Cerebellar cortex (tissue), 1 donor: ENCODE measurements around the gene CNIH1.

ENCODE experiments used
- DNase-seq: peaks from one replicate; pipeline ENCODE4 v3.0.0-alpha.2; 2015; ENCODE audit warnings: low spot score

CNIH1 gene

DNA sequence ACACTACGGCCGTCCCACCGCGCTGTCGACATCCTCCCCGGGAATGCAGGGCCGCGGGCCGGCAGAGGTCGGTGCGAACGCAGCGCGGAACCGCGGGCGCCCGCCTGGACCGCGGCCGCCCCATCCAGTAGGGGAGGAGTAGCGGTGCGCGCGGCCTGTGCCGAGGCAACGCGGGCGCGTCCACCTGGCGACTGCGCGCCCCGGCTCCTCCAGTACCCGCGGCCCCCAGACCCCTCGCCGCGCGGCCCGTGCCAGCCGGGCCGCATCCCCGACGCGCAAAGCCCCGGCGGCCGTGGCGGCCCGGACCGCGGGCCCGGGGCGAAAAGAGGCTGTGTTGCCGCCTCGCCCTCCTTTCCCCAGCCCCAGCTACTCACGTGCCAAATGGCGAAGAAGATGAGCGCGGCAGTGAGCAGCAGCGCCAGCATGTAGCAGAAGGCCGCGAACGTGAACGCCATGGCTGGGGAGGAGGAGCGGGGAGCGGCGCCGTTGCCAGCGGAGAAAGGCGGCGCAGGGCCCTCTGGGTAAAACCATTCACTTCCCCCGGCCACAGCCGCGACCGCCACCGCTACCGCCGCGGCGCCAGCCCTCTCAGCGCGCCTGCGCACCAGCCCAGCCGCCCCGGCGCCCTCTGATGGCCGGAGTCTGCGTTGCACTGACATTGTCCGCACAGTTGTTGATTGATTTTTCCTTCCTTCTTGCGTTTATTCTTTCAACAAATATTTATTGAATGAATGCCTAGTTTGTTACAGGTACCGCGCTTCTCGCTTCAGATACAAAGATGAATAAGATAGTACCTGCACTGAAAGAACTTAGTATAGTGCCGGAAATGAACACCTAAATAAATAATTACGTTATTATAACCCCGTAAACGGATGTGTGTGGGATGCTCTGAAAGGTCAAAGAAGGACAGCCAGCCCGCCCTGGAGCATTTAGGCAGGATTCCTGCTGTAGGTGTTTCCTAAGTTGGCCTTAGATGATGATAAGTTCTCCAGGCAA lies at the start of gene CNIH1:
Gene CNIH1, minus strand, starts transcription at position 502 of the 996 bp plus-strand sequence. Its CDS starts 47 bp downstream, at position 455.
- DNase-seq, result peak; percentile 88

DNA sequence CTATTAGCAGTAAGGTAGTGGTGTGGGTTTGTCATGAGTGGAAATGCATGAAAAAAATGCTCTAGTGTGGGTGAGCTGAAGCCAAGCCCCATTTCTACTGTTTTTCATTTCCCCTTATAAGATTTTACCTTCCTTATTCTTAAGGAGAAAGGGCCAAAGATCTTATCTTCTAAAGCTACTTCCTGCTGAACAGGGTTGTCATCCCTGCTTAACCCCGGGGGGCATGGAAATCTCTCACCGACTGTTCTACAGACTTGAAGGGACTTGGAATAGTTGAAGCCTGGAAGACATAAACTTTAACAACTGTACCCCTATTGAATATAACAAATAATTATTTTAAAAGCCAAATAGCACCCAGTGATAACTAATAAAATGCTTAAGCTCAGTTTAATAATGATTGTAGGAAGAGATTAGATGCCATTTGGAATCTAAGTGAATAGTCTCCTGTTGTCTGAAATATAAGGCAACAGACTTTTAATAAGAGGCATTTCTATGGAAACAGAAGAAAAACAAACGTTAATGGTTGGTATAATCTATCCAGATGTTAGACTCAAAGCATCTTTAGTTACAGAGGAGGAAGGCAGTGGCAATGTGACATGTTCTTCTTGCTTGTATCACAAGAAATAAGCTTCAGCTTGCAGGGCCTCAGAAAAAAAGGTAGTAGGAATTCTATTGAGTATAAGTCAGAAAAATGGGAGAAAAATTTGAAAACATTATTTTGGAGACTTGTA lies 49.4 kb upstream of the CNIH1 start:
- DNase-seq, result no peak

DNA sequence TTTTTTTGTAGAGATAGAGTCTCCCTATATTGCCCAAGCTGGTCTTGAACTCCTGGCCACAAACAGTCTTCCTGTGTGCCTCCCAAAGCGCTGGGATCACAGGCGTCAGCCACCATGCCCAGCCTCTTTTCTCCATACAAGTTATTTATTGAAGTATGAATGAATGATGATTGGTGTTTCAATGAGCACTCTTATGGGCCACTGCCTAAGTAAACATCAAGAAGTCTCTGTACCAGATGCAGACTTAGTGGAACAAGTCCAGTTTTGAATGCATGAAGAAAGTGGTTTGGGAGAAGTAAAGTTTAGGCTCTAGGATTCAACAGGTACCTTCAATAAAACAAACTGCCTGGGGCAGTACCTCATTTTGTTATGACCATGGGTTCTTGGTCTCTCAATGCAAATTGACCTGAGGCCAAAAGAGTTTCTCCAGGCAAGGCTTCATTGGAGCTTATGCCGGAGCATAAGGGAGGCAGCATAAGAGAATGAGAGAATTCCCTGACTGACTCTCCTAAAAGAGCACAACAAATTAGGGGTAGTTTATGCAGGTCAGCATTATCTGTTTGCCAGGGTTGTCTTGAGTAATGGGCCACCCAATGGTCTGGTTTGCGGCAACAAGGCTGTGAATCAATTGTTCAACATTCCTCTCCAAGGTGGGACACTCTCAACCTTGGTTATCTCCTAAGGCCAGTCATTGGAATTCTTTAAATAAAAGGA lies 48.7 kb upstream of the CNIH1 start:
- no peak for DNase-seq

- DNase-seq, result no peak
Measured at GRCh38 chr14:54489318-54489683, 48.1 kb upstream of the CNIH1 start.

- DNase-seq, result peak; percentile 88
Measured at GRCh38 chr14:54488646-54489317, 47.6 kb upstream of the CNIH1 start, which contains the start of gene GMFB. Gene GMFB (minus strand): TSS chr14:54488980. CDS start chr14:54488927, 53 bp downstream.

- DNase-seq, result no peak
Measured at GRCh38 chr14:54488318-54488645, 47.1 kb upstream of the CNIH1 start.

DNA sequence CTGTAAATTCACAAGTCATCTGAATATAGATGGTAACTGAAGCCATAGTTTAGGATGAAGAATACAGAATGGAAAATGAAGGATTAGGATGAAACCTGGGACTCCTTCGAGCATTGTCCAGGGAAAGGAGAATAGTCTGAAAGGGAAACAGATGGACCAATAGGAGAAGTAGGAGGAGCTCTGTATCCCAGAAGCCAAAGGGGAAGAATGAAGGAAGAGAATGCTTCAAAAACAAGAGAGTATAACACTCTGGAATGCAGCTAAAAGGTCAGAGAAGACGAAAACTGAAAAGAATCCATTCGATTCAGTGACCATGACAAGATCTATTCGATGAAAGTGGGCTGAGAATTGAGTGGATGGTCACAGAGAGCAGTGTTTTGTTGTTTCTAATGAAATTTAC lies 46.6 kb upstream of the CNIH1 start:
- DNase-seq, result peak; percentile 56

GRCh38 chr14:54486685-54487084 lies 45.5 kb upstream of the CNIH1 start:
- DNase-seq, result no peak

DNA sequence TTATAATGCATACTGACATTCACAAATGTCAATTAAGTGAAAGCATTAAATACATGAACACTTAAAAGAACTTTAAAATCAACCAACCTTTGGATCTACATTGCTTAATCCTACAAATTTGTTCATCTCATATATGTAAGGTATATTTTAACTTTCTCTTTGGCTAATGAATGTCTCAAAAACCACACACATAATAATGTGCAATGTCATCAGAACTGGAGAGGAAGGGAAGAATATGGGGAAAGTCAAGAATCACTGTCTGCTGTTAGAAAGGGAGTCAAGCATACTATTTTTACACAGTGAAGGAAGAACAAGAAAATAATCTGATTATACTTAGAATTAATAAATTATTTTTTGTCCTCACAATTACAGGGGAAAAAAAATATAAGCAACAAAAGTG lies 42.7 kb upstream of the CNIH1 start:
- no peak for DNase-seq

DNA sequence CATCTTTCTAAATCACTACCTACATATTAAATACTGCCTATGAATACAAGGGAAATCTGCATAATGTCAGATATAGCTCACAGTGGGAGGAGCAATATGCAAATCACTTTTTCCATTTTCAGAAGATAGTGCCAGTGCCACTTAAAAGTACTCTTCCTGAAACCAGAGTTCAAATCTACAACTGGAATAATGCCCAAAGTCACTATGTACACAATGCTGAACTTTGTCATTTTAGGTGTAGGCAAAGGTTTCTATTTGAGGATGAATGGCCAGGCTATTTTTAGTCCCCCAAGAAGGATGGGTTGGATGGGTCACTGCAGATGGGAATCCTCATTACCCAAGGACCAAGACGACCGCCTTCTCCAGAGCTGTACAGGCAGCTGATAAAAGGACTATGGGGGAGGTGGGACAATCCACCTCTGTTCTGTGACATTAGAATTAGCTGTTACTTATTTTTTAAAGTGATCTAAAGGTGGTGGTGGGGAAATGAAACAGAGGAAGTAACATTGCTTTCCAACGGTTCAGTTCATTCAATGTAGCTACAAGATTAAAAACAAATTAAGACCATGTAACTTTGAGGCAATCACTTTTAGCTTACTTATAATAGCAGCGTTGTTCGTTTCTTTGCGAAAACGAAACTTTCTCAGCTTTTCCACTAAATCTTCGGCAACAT lies 42.0 kb upstream of the CNIH1 start:
- no peak for DNase-seq

- no peak for DNase-seq
Measured at GRCh38 chr14:54481695-54482094, 40.5 kb upstream of the CNIH1 start.

- DNase-seq, result no peak
Measured at GRCh38 chr14:54480830-54481562, 39.8 kb upstream of the CNIH1 start.

DNA sequence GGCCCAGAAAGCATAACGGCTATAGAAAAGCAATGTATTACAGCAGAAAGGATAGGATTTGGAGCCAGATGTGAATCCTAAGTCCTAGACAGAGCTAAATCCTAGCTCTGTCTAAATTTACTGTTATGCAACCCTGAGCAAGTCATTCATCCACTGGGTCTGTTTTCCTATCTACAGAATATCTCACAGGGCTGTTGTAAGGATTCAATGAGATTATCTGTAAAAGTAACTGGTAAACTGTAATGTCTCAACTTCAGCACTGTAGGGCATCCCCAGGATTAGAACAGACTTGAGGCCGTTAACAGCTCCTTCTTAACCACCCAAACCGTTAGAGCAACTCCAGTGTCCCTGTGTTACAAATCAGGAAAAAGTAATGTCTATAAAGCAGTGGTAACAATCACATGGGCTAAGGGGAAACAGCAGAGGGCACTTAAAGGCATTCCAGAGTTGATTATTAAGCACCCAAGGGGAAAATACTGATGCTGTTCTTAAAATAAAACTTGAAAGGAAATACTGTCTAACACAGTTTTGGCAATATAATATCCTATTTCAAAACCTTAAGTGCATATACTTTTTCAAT lies 37.6 kb upstream of the CNIH1 start:
- no peak for DNase-seq

DNA sequence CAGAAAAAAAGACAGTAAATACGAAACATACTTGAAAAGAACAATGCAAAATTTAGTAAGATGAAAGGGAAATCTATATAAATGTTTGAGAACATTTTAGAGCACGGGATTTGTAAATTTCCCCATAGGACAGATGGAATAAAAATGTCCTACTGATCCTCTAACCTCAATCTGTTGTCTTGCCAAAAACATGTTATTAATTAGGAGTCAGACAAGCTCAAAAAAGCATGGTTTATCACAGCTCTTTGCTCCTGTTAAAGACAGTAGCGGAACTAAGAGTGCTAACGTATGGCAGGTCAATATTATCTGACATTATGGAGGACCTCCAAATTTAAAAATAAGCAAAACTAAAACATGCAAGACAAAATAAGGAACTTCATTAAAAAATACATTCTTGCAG lies 34.7 kb upstream of the CNIH1 start:
- DNase-seq, result peak; percentile 18

DNA sequence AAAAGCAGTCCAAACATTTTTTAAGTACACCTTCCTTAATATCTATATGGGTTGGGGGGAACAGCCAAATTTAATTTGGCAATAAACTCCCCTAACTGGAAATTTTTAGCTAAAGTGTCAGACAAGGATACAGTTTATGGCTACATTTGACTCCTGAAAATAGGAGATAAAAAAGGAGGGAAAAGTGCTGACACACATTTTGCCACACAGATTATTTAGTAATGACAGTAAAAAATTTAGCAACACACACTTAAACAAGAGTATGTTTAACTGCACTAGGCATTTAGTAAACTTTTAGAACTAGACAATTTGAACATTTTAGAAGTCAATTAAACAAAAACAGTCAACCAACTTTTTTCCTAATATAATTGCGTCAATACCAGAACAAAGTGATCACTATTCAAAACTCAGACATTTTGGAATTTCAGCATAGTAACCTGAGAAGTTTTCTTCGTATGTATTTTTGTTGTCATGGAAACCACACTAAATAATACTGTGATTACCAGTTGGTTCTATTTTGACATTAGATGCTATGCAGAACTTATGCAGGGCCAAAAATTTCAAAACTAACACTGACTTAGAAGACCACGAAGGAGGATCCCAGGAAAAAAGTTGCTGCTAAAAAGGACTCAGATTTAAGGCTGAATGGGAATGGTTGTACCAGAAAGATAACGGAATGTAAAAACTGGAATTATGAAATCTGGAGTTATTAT lies 34.2 kb upstream of the CNIH1 start:
- DNase-seq, result no peak

- no peak for DNase-seq
Measured at GRCh38 chr14:54474232-54474793, 33.1 kb upstream of the CNIH1 start.

- peak; percentile 22 for DNase-seq
Measured at GRCh38 chr14:54472315-54472714, 31.1 kb upstream of the CNIH1 start.

GRCh38 chr14:54471641-54472040 lies 30.5 kb upstream of the CNIH1 start:
- DNase-seq, result no peak

DNA sequence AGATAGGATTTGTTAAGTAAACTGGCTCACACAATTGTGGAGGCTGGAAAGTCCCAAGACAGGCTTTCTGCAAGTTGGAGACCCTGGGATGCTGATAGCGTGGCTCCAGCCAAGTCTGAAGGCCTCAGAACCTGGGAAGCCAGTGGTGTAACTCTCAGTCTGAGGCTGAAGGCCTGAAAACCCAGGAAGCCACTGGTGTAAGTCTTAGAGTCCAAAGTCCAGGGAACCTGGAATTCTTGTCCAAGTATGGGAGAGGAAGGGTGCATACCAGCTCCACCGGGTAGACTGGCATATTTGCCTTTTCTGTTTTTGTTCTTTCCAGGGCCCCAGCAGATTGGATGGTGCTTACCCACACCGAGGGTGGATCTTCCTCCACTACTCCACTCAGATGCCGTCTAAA lies 29.5 kb upstream of the CNIH1 start:
- DNase-seq, result no peak
